Esophagus muscularis mucosa (tissue), 4 donors: ENCODE results near the gene HS3ST3A1. TPM values are rescaled to one million over a fixed set of nuclear protein-coding genes. Genes with fewer than 3 reads are reported as not detected.
A peak's percentile ranks its signal among the peaks of the same experiment; 100 is the strongest.

Experiments
- DNase-seq: peaks from one replicate; pipeline ENCODE4 v3.0.0-alpha.2; 2017; ENCODE audit errors: extremely low spot score
- H3K27ac ChIP-seq, 4 donors: fragments of 200-600 bp; sonication (generic); replicated peaks in 1 of 4; 1 replicate in 3 of 4; 2 replicates in 1 of 4; pipeline ENCODE4 v1.5.1; 2016 to 2019; ENCODE audit warnings: mild to moderate bottlenecking in 1 of 4
- H3K27me3 ChIP-seq, 4 donors: fragments of 200-600 bp; sonication (generic); one replicate each; pipeline versions ENCODE4 v1.5.1 to v1.6.0; 2016 to 2019
- H3K36me3 ChIP-seq, 4 donors: fragments of 200-600 bp; sonication (generic); one replicate each; pipeline ENCODE4 v1.5.1; 2016 to 2019
- H3K4me1 ChIP-seq, 4 donors: fragments of 200-600 bp; sonication (generic); one replicate each; pipeline ENCODE4 v1.5.1; 2016 to 2019
- H3K4me3 ChIP-seq, 4 donors: fragments of 200-600 bp; sonication (generic); 1 replicate in 2 of 4; 2 replicates in 2 of 4; pipeline ENCODE4 v1.5.1; 2016 to 2019; ENCODE audit warnings: mild to moderate bottlenecking in 4 of 4, moderate library complexity in 1 of 4
- H3K9me3 ChIP-seq, 4 donors: fragments of 200-600 bp; sonication (generic); 1 replicate in 3 of 4; 2 replicates in 1 of 4; pipeline ENCODE4 v1.5.1; 2016 to 2019
- CTCF ChIP-seq, 3 experiments: fragments of 200-600 bp in 2 of 3; fragments of 450-650 bp in 1 of 3; sonication (generic) in 2 of 3; IDR thresholded peaks; one replicate each; pipeline ENCODE4 v1.5.1; 2017 to 2019; ENCODE audit warnings: antibody characterized with exemption in 3 of 3, mild to moderate bottlenecking in 2 of 3, moderate library complexity in 1 of 3
- EP300 ChIP-seq: sonication (generic); formaldehyde crosslinking; IDR thresholded peaks from one replicate; pipeline ENCODE4 v1.6.1; 2017; ENCODE audit warnings: antibody characterized with exemption
- POLR2A ChIP-seq: fragments of 450-650 bp; IDR thresholded peaks from one replicate; pipeline ENCODE4 v1.6.1; 2017; ENCODE audit warnings: antibody characterized with exemption, moderate library complexity, mild to moderate bottlenecking, low read depth
- POLR2AphosphoS5 ChIP-seq, 2 donors: sonication (generic); formaldehyde crosslinking; IDR thresholded peaks; one replicate each; pipeline ENCODE4 v1.6.1; 2017; ENCODE audit warnings: antibody characterized with exemption in 2 of 2
- WGBS: methylation state at CpG from one replicate; pipeline ENCODE4 v1.1.5; 2018; 5-methylcytosine and 5-hydroxymethylcytosine counted together
- intact Hi-C: fragments of 100-400 bp; cut with DNase I; formaldehyde crosslinking; loops from one replicate; pipeline ENCODE4 v1.15.1; 2023
- total RNA-seq, 4 donors: library from RNA; depleted of rRNA; stranded (reverse); fragments of >200 nt; gene quantifications; one replicate each; pipeline versions ENCODE4 v1.1.0 to v1.2.1, GENCODE V29; 2016

Gene HS3ST3A1
- total RNA-seq, 4 donors from 2014 or later: 5.7 to 10.4 (median 7.7) TPM

DNA sequence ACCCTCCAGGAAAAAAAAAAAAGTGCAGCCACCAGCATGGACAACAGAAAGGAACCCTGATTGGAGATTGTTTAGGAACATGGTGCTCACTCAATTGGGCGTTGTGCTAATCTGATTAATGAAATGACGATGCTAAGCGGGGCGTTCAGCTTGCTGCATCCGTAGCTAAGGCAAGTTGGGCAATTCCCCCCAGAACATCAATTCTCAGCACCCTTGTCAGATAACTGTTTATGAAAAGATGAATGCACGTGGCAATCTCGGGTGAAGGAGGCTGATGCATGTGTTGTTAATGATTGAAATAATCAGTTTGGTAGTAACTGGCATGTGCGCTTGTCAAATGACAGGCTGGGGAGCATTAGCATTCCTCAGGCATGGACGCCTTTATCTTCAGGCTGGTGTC, 57.0 kb downstream of the HS3ST3A1 start:
- Histone ChIP-seq H3K36me3 (no peaks in the 10 kb centered on the region), H3K27ac (peak overlapping the region in 1 of 4 donors; percentile 19), H3K4me1 (peaks cover 0 to 12% (median 2%) of the 10 kb centered on the region in 4 donors), H3K9me3 (no peaks in the 10 kb centered on the region), H3K4me3 (no peak overlapping the region), H3K27me3 (no peaks in the 10 kb centered on the region)
- TF ChIP-seq EP300 (no peak), POLR2AphosphoS5 (IDR thresholded peaks at IDR 0.05) (no peak), CTCF (IDR thresholded peaks at IDR 0.05) (no peak), POLR2A (no peak)
- intact Hi-C loops: no loop called here
- 48% methylated on average over 7 of the region's 9 CpGs for WGBS
- peak; percentile 84 for DNase-seq

- Histone ChIP-seq H3K27me3 (no peaks in the 10 kb centered on the region), H3K9me3 (no peaks in the 10 kb centered on the region), H3K4me3 (no peak overlapping the region), H3K36me3 (no peaks in the 10 kb centered on the region), H3K4me1 (peaks cover 0 to 12% (median 2%) of the 10 kb centered on the region in 4 donors), H3K27ac (peak overlapping the region in 1 of 4 donors; percentile 19)
- WGBS: 29% methylated on average over 7 of the region's 7 CpGs
- intact Hi-C loops: no loop called here
- DNase-seq: peak; percentile 94
- TF ChIP-seq POLR2AphosphoS5 (IDR thresholded peaks at IDR 0.05): peak; percentile 29 to 45
- no peak for TF ChIP-seq EP300
- no peak for TF ChIP-seq POLR2A
- no peak for TF ChIP-seq CTCF (IDR thresholded peaks at IDR 0.05)
Observed at GRCh38 chr17:13544292-13544691, 57.4 kb downstream of the HS3ST3A1 start.

GRCh38 chr17:13542636-13543035, 59.1 kb downstream of the HS3ST3A1 start:
- Histone ChIP-seq H3K36me3 (no peaks in the 10 kb centered on the region), H3K27me3 (no peaks in the 10 kb centered on the region), H3K9me3 (no peaks in the 10 kb centered on the region), H3K4me3 (no peak overlapping the region), H3K27ac (no peak overlapping the region), H3K4me1 (peaks cover 0 to 12% (median 2%) of the 10 kb centered on the region in 4 donors)
- peak; percentile 45 for DNase-seq
- TF ChIP-seq POLR2A (no peak), EP300 (no peak), CTCF (IDR thresholded peaks at IDR 0.05) (no peak), POLR2AphosphoS5 (IDR thresholded peaks at IDR 0.05) (no peak)
- intact Hi-C loops: no loop called here

GRCh38 chr17:13541032-13541480, 60.7 kb downstream of the HS3ST3A1 start:
- intact Hi-C loops: no loop called here
- Histone ChIP-seq H3K27me3 (peaks cover 0 to 3% (median 0%) of the 10 kb centered on the region in 4 donors), H3K9me3 (no peaks in the 10 kb centered on the region), H3K27ac (peak overlapping the region in 2 of 4 donors; percentile 47 to 57), H3K4me3 (no peak overlapping the region), H3K36me3 (no peaks in the 10 kb centered on the region), H3K4me1 (peaks cover 0 to 12% (median 2%) of the 10 kb centered on the region in 4 donors)
- no peak for TF ChIP-seq POLR2A
- no peak for TF ChIP-seq CTCF (IDR thresholded peaks at IDR 0.05)
- no peak for TF ChIP-seq POLR2AphosphoS5 (IDR thresholded peaks at IDR 0.05)
- no peak for TF ChIP-seq EP300
- DNase-seq: peak; percentile 29
- 63% methylated on average over 2 of the region's 2 CpGs for WGBS

GRCh38 chr17:13540546-13540945, 61.2 kb downstream of the HS3ST3A1 start:
- Histone ChIP-seq H3K36me3 (no peaks in the 10 kb centered on the region), H3K4me1 (peaks cover 0 to 12% (median 2%) of the 10 kb centered on the region in 4 donors), H3K27me3 (peaks cover 0 to 3% (median 0%) of the 10 kb centered on the region in 4 donors), H3K9me3 (no peaks in the 10 kb centered on the region), H3K27ac (peak overlapping the region in 2 of 4 donors; percentile 47 to 57), H3K4me3 (no peak overlapping the region)
- TF ChIP-seq EP300 (no peak), POLR2A (no peak), POLR2AphosphoS5 (IDR thresholded peaks at IDR 0.05) (no peak), CTCF (IDR thresholded peaks at IDR 0.05) (no peak)
- no peak for DNase-seq
- intact Hi-C loops: no loop called here
- 81% methylated on average over 2 of the region's 2 CpGs for WGBS
